Smooth muscle cell (in vitro differentiated cells): ENCODE data around the gene IL1RL2. TPM values are rescaled to one million over a fixed set of nuclear protein-coding genes. Genes with fewer than 3 reads are reported as not detected.

Source experiments
- DNase-seq: peaks from one replicate; lab custom pipeline; 2025; ENCODE audit not compliant: unreplicated experiment; lab: John Stamatoyannopoulos, UW
- H2AFZ ChIP-seq: fragments of 200-600 bp; sonication (generic); 2 replicates; pipeline ENCODE4 v1.6.0; 2016; ENCODE audit warnings: antibody characterized with exemption, low read depth, mild to moderate bottlenecking
- H3F3A ChIP-seq: fragments of 200-600 bp; sonication (generic); 2 replicates; pipeline ENCODE4 v1.6.0; 2017; ENCODE audit warnings: antibody characterized with exemption, low read depth
- H3K27ac ChIP-seq: fragments of 200-600 bp; sonication (generic); 2 replicates; pipeline ENCODE4 v1.5.1; 2016; ENCODE audit warnings: low read depth, mild to moderate bottlenecking
- H3K27me3 ChIP-seq: fragments of 200-600 bp; sonication (generic); 2 replicates; pipeline ENCODE4 v1.6.1; 2016; ENCODE audit warnings: low read depth, mild to moderate bottlenecking
- H3K36me3 ChIP-seq: fragments of 200-600 bp; sonication (generic); 2 replicates; pipeline ENCODE4 v1.5.1; 2016; ENCODE audit warnings: low read depth
- H3K4me1 ChIP-seq: fragments of 200-600 bp; sonication (generic); 2 replicates; pipeline ENCODE4 v1.5.1; 2016; ENCODE audit warnings: low read depth
- H3K4me2 ChIP-seq: fragments of 200-600 bp; sonication (generic); 2 replicates; pipeline ENCODE4 v1.6.0; 2016; ENCODE audit warnings: mild to moderate bottlenecking
- H3K4me3 ChIP-seq: fragments of 200-600 bp; sonication (generic); 2 replicates; pipeline ENCODE4 v1.5.1; 2016; ENCODE audit warnings: mild to moderate bottlenecking
- H3K79me2 ChIP-seq: fragments of 200-600 bp; sonication (generic); 2 replicates; pipeline ENCODE4 v1.6.0; 2016; ENCODE audit warnings: low read depth, mild to moderate bottlenecking
- H3K9ac ChIP-seq: fragments of 200-600 bp; sonication (generic); 2 replicates; pipeline ENCODE4 v1.6.0; 2016; ENCODE audit warnings: low read depth
- H3K9me3 ChIP-seq: fragments of 200-600 bp; sonication (generic); replicated peaks from 2 replicates; pipeline ENCODE4 v1.5.1; 2016; ENCODE audit warnings: low read depth
- H4K20me1 ChIP-seq: fragments of 200-600 bp; sonication (generic); 2 replicates; pipeline ENCODE4 v1.6.0; 2016; ENCODE audit warnings: low read depth
- WGBS: methylation state at CpG from one replicate; pipeline ENCODE4 v1.1.7; 2016; ENCODE audit warnings: low lambda C conversion rate; 5-methylcytosine and 5-hydroxymethylcytosine counted together
- polyA plus RNA-seq: library from polyadenylated mRNA; unstranded; fragments of >200 nt; fragmentation: Nextera tagmentation; extraction: Ambion mirVana; gene quantifications from 2 replicates; pipeline ENCODE4 v1.2.1, GENCODE V29; 2016
- total RNA-seq: library from RNA; depleted of rRNA; stranded (reverse); fragments of >200 nt; gene quantifications from 2 replicates; pipeline ENCODE4 v1.2.3, GENCODE V29; 2014
- TF ChIP-seq, protein P1 (sequence below): fragments of 200-600 bp; sonication (generic); IDR thresholded peaks from 2 replicates; pipeline ENCODE4 v1.5.1; 2017; ENCODE audit warnings: borderline replicate concordance, mild to moderate bottlenecking, antibody characterized with exemption; ENCODE audit not compliant: insufficient read depth, poor library complexity, severe bottlenecking

The IL1RL2 gene
- total and polyA plus RNA-seq, 2 experiments from 2014 or later = 0.10 to 0.13 TPM

DNA sequence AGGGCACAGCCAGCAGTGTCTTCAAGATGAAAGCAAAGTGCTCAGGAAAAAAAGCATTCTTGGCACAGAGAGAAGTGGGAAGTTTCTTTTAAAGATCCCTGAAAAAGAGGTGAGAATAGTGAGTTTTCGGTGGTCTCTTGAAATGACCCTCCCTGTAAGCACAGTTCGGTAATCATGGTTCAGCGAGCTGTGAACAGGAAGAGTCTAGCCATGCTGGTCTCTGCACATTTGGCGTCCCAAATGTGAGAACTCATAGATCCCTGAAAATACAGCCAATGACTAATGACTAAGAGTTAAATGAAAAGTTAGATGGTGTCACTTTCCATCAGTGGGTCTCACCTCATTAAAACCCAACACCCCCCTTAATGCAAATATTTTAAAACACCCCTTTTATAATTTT lies 40.9 kb upstream of the IL1RL2 start:
- peaks cover 8% of the 10 kb centered on the region for H3K4me1 ChIP-seq
- H4K20me1 ChIP-seq = peaks cover 10% of the 10 kb centered on the region
- H3K9ac ChIP-seq = no peak overlapping the region
- no peak overlapping the region for H3K4me3 ChIP-seq
- H3K9me3 ChIP-seq = peaks cover 5% of the 10 kb centered on the region
- H3K27ac ChIP-seq = no peak overlapping the region
- H3K79me2 ChIP-seq = peaks cover 82% of the 10 kb centered on the region
- H3F3A ChIP-seq = peaks cover 4% of the 10 kb centered on the region
- 97% methylated on average over 4 of the region's 4 CpGs for WGBS
- H3K27me3 ChIP-seq = no peaks in the 10 kb centered on the region
- no peak overlapping the region for H2AFZ ChIP-seq
- no peaks in the 10 kb centered on the region for H3K36me3 ChIP-seq
- no peak overlapping the region for H3K4me2 ChIP-seq
- DNase-seq = no peak
- TF ChIP-seq, protein P1, sequence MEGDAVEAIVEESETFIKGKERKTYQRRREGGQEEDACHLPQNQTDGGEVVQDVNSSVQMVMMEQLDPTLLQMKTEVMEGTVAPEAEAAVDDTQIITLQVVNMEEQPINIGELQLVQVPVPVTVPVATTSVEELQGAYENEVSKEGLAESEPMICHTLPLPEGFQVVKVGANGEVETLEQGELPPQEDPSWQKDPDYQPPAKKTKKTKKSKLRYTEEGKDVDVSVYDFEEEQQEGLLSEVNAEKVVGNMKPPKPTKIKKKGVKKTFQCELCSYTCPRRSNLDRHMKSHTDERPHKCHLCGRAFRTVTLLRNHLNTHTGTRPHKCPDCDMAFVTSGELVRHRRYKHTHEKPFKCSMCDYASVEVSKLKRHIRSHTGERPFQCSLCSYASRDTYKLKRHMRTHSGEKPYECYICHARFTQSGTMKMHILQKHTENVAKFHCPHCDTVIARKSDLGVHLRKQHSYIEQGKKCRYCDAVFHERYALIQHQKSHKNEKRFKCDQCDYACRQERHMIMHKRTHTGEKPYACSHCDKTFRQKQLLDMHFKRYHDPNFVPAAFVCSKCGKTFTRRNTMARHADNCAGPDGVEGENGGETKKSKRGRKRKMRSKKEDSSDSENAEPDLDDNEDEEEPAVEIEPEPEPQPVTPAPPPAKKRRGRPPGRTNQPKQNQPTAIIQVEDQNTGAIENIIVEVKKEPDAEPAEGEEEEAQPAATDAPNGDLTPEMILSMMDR = no peak

DNA sequence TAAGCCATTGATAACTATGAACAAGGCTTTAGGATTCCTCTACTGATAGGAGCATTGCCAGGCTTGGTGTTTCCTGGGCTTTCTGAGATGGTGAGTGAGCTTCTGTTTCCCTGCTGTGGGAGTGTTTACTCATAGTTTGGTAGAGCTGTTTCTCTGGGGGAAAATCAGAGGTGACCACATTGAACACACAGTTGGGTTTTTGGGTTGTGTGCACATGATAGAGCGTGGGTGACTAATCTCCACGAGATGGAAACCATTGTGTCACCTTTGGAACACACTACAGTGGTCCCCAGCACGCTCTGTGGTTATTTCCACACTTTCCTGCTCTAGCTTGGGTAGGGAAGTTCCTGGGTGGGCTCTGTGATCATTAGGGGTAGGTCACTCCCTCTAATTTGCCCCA lies 38.9 kb upstream of the IL1RL2 start:
- DNase-seq = no peak
- Histone ChIP-seq H3K79me2 (peaks cover 97% of the 10 kb centered on the region), H3K4me3 (no peak overlapping the region)

DNA sequence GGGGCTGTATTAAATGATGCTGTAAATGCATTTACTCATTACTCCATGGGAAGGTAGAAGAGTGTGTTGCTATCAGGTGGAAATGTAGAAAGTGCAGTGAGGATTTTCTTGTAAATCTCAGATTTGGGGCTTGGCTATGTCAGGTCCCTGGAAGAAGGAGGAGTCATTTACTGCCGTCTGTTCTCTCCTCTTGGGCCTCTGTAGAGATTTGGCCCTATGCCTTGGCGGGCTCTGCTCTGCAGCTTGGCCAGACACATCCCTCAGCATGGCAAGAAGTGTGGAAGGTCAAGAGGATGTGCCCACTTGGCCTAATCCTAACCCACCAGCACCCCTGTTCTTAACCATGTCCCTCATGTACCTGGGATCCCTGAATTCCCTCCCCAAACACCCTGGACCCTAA lies 37.6 kb upstream of the IL1RL2 start:
- TF ChIP-seq, protein P1 = no peak
- H3K4me1 ChIP-seq = no peaks in the 10 kb centered on the region
- no peak overlapping the region for H2AFZ ChIP-seq
- no peak overlapping the region for H3K9ac ChIP-seq
- no peak for DNase-seq
- no peak overlapping the region for H3K4me2 ChIP-seq
- no peak overlapping the region for H3K4me3 ChIP-seq
- H4K20me1 ChIP-seq = peaks cover 27% of the 10 kb centered on the region
- WGBS = 100% methylated on average over 2 of the region's 2 CpGs
- H3F3A ChIP-seq = peaks cover 3% of the 10 kb centered on the region
- peak overlapping the region; percentile 42 for H3K27ac ChIP-seq
- H3K79me2 ChIP-seq = peaks cover 96% of the 10 kb centered on the region
- no peaks in the 10 kb centered on the region for H3K36me3 ChIP-seq
- H3K27me3 ChIP-seq = no peaks in the 10 kb centered on the region
- H3K9me3 ChIP-seq = peaks cover 5% of the 10 kb centered on the region

More for the DNA sequence above, 38.9 kb upstream of the IL1RL2 start:
- H3K4me2 ChIP-seq = no peak overlapping the region
- no peak overlapping the region for H3K9ac ChIP-seq
- peak overlapping the region; percentile 42 for H3K27ac ChIP-seq
- peaks cover 23% of the 10 kb centered on the region for H4K20me1 ChIP-seq
- H3K9me3 ChIP-seq = peaks cover 5% of the 10 kb centered on the region
- peaks cover 3% of the 10 kb centered on the region for H3F3A ChIP-seq
- no peaks in the 10 kb centered on the region for H3K27me3 ChIP-seq
- H2AFZ ChIP-seq = no peak overlapping the region
- no peaks in the 10 kb centered on the region for H3K4me1 ChIP-seq
- H3K36me3 ChIP-seq = no peaks in the 10 kb centered on the region
- WGBS = 61% methylated on average over 3 of the region's 3 CpGs
- TF ChIP-seq, protein P1 = no peak
